Measurements from ENCODE around the gene AFAP1.

The AFAP1 gene

GRCh38 chr4:7766086-7766485 is 173.6 kb downstream of the AFAP1 start:
- no peak overlapping the region for H3K4me3 ChIP-seq
- no peak for TF ChIP-seq CTCF (IDR thresholded peaks at IDR 0.05)
- no peak overlapping the region for H3K27ac ChIP-seq
- no peak for DNase-seq (ENCODE audit: low spot score)

GRCh38 chr4:7765666-7766065 is 174.0 kb downstream of the AFAP1 start:
- Histone ChIP-seq H3K27ac (no peak overlapping the region), H3K4me3 (no peak overlapping the region)
- no peak for TF ChIP-seq CTCF (IDR thresholded peaks at IDR 0.05)
- DNase-seq (ENCODE audit: low spot score), result no peak

- no peak for TF ChIP-seq CTCF (IDR thresholded peaks at IDR 0.05)
- H3K4me3 ChIP-seq, result no peak overlapping the region
- H3K27ac ChIP-seq, result no peak overlapping the region
- no peak for DNase-seq (ENCODE audit: low spot score)
Observed at GRCh38 chr4:7764466-7764865, 175.2 kb downstream of the AFAP1 start.

- DNase-seq (ENCODE audit: low spot score), result no peak
- no peak for TF ChIP-seq CTCF (IDR thresholded peaks at IDR 0.05)
Observed at GRCh38 chr4:7763788-7764187, 175.9 kb downstream of the AFAP1 start.

GRCh38 chr4:7763106-7763505 is 176.6 kb downstream of the AFAP1 start:
- TF ChIP-seq CTCF (IDR thresholded peaks at IDR 0.05), result no peak
- DNase-seq (ENCODE audit: low spot score), result no peak
- Histone ChIP-seq H3K4me3 (no peak overlapping the region), H3K27ac (no peak overlapping the region)

More at GRCh38 chr4:7763788-7764187, 175.9 kb downstream of the AFAP1 start:
- Histone ChIP-seq H3K27ac (no peak overlapping the region), H3K4me3 (no peak overlapping the region)

GRCh38 chr4:7762376-7763030 is 177.2 kb downstream of the AFAP1 start:
- H3K4me3 ChIP-seq, result no peak overlapping the region
- peak overlapping the region in 1 of 2 donors; percentile 15 for H3K27ac ChIP-seq
- DNase-seq (ENCODE audit: low spot score), result no peak
- TF ChIP-seq CTCF (IDR thresholded peaks at IDR 0.05), result no peak

- peak; percentile 83 for TF ChIP-seq CTCF (IDR thresholded peaks at IDR 0.05)
- peak; percentile 85 for DNase-seq (ENCODE audit: low spot score)
- Histone ChIP-seq H3K4me3 (no peak overlapping the region), H3K27ac (peak overlapping the region in 1 of 2 donors; percentile 15)
Observed at GRCh38 chr4:7761720-7762119, 177.9 kb downstream of the AFAP1 start.
